GM12892 (cell line): ENCODE results near the gene SLC6A6.

ENCODE experiments used
- POLR2A ChIP-seq: IDR thresholded peaks from 2 replicates; pipeline ENCODE4 v1.6.1; 2011; ENCODE audit warnings: low read depth, low read length, control low read depth
- POLR2AphosphoS5 ChIP-seq: IDR thresholded peaks from 2 replicates; pipeline ENCODE4 v1.6.1; 2011; ENCODE audit warnings: low read depth, low read length, control low read depth
- TAF1 ChIP-seq: IDR thresholded peaks from 2 replicates; pipeline ENCODE4 v1.6.1; 2011; ENCODE audit warnings: low read depth, mild to moderate bottlenecking, control low read depth, low read length, borderline replicate concordance

DNA sequence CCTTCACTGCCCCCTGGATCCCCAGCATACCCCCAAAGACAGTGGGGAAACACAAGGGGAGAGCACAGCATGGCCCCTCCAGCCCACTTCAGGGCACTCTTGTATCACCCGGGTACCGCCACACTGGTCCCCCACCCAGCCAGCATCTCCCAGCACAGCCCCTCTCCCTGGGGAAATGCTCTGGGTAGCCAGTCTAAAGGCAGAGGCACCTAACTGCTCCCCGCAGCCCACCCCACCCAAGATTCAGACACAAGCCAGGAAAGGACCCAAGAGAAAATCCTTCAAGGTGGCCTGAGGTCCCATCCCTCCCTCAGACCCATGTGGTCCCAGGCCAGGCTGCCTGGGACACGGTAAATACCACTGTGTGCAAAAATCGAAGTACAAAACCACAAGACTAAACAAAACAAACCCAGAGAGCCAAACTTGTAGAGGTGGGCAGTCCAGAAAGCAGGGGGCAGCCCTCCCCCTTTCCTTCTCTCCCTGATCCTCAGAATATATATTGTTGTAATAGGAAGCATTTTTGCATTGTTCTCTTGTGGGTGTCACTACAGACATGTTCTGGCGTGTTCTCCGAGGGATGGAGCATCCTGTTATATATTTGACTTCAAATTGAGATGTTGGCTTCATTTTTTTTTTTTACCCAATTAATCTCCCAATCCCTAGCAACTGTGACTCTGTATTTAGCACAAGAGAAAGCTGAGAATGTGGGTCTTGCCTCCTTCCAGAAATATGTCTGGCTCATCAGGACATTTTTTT is 86.1 kb downstream of the SLC6A6 start:
- TF ChIP-seq POLR2A: no peak
- no peak for TF ChIP-seq POLR2AphosphoS5
- no peak for TF ChIP-seq TAF1
